Skin of body (tissue), 2 donors: ENCODE results near the gene ZNF668. TPM values are rescaled to one million over a fixed set of nuclear protein-coding genes. Genes with fewer than 3 reads are reported as not detected.
"Not testable (repeated sequence)": the region's sequence is repeated elsewhere in the genome, so short reads cannot be mapped to it uniquely, and the experiment has no call there.

Experiments used
- DNase-seq: peaks from one replicate; lab custom pipeline; 2025; lab: John Stamatoyannopoulos, UW
- total RNA-seq: library from RNA; depleted of rRNA; stranded (reverse); fragments of >200 nt; gene quantifications from one replicate; pipeline ENCODE4 v1.2.3, GENCODE V29; 2014

The ZNF668 gene
- total RNA-seq, 1 donor from 2014 or later, result 3.5 TPM

DNA sequence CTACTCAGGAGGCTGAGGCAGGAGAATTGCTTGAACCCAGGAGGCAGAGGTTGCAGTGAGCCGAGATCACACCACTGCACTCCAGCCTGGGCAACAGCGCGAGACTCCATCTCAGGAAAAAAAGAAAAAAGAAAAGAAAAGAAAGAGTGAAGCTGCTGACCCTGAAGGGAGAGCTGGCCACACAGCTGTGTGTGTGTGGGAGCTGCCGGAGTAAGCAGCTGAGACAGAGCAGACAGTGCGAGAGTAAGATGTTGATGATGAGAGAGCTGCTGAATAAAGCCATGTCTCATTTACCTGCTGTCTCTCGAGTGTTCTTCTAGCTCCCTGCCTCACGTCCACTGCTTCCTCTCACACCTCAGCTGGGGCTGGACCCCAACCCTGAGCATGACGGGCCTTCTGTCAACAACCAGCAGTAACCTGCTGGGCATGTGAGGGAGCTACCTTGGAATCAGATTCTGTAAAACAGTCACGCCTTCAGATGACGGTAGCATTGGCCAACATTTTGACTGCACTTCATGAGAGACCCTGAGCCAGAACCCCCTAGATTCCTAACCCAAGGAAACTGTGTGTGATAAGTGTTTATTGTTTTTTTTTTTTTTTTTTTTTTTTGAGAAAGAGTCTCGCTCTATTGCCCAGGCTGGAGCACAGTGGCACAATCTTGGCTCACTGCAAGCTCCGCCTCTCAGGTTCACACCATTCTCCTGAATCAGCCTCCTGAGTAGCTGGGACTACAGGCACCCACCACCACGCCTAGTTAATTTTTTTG is 27.0 kb upstream of the ZNF668 start:
- not testable (repeated sequence) for DNase-seq

DNA sequence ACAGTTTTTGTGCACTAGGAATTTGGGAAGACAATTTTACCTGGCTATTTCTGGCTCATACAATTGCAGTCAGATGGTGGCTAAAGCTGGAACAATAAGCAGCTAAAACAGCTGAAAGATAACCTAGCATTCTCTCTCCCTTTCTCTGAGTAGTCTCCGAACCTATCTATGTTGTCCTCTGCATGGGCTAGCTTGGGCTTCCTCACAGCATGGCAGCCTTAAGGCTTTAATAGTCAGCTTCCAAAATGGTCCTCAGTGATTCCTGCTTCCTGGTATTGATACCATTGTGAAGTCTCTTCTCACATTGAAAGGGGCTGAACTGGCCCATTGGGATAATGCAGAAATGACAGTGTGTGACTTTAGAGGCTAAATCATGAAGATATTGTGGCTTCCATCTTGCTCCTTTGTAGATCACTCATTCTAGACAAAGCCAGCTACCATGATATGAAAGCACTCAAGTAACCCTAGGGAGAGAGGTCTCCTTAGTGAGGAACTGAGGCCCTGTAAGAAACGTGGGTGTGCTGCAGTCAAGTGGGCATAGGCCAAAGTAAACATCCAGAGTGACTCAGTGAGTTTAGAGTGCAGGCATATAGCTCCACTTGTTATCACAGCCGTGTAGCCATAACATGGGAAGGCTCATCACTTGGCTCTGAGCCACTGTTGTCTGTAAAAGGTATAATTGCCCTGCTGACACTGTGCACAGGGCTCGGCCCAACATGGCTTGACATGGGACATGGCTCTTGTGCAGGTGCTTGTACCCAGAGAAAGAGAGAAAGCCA is 26.0 kb upstream of the ZNF668 start:
- DNase-seq, result no peak

DNA sequence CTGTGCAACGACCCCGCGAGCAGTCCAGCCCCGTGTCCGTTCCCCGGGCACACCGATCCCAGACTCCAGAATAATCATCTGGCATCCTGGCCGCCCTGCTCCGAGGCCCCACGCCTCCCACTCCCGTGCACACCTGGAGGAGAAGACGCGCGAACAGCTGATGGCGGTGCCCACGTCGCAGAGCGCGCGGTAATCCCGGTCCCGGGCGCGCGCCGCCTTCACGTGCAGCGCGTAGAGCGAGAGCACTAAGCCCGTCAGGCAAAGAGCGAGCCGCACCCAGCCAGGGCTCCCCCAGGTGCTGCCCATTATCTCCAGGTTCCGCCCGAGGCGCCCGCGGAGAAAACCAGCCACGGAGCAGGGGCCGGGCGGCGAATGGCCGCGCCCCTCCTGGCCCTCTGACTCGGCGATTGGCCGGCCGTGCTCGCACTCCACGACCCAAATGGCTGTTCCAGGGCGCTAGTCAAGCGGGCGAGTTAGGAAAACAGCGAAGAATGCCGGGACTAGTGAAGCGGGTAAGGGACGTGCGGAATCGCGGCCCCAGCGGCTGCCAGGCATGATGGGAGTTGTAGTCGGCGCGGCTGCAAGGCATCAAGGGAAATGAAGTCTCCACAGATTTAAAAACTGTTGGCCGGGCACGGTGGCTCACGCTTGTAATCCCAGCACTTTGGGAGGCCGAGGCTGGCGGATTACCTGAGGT is 20.5 kb upstream of the ZNF668 start, which contains the start of gene VKORC1:
TSS of gene VKORC1 (minus strand) at position 374 of the 697 bp plus-strand sequence. CDS start at position 306, 68 bp downstream.
- DNase-seq, result peak; percentile 85

DNA sequence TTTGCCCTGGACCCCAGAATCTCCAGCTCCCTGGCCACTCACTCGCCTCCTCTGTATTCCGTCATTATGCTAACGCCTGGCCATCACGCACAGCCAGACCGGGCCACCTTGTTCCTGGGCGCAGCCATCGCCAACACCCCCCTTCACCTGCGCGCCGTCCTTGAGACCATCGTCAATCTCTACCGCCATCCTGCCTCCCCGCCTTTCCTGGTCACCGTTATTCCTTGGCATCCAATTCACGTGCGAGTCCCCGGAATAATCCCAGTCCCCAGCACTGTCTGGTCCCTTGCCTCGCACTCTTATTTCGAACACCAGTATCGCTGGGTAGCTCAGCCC is 20.0 kb upstream of the ZNF668 start:
- DNase-seq, result no peak

DNA sequence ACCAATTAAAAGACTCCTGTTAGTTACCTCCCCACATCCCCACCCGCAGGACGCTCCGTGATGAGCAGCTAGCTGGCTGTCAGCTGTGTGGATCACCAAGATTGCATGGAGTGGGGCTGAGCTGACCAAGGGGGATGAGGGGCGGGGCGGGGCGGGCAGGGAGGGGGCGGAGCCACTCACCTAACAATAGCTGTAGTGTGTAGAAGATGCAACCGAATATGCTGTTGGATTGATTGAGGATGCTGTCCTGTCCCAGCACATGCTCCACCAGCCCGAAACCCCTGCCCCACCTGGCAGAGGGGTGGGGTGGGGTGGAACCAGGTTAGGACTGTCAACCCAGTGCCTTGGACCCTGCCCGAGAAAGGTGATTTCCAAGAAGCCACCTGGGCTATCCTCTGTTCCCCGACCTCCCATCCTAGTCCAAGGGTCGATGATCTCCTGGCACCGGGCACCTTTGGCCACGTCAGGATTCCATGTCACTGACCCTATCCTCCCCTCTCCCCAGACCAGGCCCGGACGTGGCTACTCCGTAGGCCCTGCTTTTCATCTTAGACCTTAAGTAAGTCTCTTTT is 19.2 kb upstream of the ZNF668 start:
- no peak for DNase-seq

DNA sequence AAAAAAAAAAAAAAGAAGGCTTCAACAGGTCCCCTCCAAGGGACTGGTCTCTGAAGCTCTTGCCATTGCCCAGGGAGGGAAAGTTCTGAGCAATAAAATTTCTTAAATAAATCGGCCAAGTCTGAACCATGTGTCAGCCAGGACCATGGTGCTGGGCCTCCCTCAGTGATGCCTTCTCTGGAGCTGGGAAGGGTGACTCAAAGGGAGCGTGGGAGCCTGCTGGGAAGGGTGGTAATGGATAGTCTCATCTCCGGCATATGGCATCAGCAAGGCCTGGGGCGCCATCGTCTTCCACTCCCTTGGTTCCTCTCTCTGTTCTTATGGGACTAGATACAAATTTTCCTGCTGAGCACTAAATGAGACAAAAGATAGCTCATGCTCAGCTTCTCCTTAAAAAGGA is 18.3 kb upstream of the ZNF668 start:
- DNase-seq, result no peak

DNA sequence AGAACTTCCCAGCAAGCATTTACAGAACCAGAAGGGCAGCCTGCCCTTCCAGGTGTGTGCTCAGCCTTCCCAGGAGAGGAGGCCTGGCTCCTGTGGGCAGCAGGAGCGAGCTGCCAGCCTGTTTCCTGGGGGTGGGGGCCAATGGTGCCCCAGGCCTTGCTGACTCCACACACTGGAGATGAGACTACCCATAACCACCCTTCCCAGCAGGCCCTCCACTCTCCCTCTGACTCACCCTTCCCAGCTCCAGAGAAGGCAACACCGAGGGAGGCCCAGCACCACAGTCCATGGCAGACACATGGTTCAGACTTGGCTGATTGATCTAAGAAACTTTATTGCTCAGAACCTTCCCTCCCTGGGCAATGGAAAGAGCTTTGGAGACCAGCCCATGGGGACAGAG is 16.5 kb upstream of the ZNF668 start:
- DNase-seq, result no peak

DNA sequence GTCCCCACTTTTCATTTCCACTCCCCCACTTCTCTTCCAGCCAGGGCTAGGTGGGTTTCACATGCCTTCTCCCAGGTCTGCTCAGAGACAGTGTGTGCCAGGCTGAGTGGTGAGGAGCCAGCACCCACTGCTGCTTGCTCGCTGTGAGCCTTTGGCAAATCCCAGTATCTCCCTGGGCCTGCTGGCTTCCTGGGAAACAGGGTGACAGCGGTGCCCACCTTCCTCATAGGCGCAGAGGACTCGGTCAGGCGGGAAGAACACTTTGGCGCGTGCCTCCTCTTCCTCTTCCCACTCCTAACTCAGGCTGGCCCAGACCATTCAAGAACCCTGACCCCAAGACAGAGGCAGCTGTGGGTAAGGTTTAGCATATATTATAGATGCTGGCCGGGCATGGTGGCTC is 15.2 kb upstream of the ZNF668 start:
- no peak for DNase-seq

DNA sequence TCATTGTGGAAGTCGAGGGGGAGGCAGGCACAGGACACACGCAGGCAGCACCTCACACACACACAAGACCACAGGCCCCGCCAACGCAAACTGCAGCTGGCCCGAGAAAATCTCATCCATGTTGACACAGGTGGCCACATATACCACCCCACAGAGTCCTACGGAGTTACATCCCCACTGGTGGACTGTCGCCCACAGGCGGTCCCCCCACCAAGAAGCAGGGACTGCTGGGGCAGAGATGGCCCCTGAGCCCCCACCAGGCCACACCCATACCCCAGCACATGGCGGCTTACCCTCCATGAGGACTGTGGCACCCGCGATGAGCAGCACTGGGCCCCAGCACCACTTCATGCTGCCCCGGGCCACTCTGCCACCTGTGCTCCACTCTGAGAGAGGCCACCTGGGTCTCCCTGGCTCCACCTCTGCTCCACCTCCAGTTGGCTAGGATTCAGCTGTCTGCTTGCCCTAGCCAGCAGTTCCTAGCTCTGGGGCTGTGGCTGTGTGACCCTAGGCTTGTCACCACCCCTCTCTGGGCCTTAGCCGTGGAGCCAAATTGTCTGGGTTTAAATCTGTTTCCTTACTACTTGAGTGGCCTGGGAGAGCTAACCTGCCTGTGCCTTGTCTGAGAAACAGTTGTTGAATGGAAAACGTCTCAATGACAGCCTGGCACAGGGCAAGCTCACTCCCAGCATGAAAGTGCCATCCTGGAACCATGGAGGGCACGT is 14.6 kb upstream of the ZNF668 start, which contains the start of gene PRSS53:
TSS of gene PRSS53 (minus strand) at position 485 of the 725 bp plus-strand sequence. CDS start at position 351, 134 bp downstream.
- no peak for DNase-seq

DNA sequence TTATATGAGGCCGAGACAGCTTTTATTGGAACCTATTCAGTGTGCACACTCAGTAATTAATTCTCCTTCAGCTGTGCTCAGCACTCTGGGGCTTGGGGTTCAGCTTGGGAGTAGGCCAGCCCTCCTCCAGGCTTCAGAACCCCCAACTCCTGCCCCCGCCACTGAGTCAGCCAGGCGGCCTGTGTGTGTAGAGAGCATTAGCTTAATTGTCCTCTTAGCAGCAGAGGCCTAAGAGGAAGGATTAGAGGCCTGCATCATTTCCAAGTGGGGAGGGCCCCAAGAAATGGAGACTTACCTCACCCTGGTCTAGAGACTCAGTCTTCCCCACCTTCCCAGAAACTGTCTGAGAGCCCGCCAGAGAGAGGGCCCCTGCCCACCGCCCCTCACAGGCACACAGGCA is 13.9 kb upstream of the ZNF668 start:
- DNase-seq, result no peak

DNA sequence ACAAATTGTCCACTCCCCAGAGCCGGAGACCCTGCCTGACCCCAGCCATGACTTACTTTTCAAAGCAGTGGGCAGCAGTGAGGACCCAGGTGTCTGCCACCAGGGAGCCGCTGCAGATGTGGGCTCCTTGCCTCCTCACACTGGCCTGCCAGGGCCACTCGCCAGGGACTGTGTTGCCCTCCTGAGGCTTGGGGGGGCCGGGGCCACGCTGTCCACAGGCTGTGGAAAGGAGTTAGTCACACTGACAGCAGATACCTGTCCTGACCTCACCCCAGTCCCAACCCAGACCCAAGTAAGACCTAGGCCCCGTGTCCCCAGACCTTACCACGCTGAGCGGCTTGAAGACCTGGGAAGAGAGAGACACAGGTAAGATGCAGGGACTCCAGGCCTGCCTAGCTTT is 13.4 kb upstream of the ZNF668 start:
- DNase-seq, result no peak

DNA sequence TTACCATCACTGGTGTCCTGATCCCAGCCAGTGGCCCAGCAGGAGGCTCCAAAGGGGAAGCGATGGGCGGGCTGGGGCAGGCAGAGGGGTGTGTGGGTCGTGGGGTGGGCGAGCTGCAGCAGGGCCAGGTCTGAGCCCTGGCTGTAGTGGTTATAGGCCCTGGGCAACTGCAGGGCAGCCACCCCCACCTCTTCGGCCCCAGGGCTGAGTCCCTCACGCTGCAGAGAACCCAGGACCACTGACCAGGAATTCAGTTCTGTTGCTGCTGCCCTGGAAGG is 12.5 kb upstream of the ZNF668 start:
- no peak for DNase-seq

DNA sequence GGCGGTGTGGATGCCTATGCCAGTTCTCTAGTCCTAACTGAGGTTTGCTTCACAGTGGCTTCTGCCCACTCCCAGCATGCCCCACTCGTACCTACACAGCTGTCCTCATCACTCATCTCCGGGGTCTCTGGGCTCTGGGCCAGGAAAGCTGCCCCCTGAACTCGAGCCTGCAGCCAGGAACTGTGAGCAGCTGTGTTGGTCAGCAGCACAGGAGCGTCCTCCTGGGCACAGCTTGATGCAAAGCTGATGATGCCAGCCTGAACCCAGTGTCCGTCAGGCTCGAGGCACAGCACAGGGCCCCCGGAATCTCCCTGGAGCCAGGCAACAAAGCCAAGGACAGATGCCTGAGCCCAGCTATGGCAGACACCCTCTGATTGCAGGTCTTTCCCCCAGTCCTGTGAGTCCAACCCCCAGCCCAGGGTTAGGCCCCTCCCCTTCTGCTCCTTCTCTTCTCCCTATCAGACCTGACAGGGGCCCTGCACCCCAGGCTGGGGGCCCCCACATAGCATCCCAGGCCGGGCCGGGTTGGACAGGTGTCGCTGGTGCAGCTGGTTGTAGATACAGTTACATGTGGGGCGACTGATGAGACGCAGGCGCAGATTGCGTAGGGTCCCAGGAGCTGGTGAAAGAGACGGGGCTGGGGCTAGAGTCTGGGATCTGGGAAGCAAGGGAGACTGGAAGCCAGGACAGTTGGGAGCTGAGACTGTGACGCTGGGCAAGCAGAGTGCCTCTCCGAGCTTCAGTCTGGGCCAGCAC is 12.0 kb upstream of the ZNF668 start:
- DNase-seq, result no peak

DNA sequence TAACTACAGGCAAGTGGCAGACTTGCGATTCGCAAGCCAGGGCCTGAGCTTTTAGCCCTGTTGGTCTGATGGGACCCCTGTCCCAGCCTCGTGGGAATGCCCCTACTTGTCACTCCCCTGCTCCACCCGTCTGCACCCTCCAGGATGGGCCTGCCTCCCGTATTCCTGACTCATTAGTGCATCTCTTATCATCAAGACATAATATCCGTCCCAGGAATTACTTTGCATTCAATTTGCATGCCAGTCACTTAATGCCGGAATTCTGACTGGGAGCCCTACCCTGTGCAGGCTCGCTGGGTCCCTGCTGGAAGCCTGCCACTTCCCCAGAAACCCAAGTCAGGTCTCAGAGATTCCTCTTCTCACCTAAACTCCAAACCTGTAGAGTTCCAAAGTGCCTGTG is 11.4 kb upstream of the ZNF668 start:
- DNase-seq, result no peak

DNA sequence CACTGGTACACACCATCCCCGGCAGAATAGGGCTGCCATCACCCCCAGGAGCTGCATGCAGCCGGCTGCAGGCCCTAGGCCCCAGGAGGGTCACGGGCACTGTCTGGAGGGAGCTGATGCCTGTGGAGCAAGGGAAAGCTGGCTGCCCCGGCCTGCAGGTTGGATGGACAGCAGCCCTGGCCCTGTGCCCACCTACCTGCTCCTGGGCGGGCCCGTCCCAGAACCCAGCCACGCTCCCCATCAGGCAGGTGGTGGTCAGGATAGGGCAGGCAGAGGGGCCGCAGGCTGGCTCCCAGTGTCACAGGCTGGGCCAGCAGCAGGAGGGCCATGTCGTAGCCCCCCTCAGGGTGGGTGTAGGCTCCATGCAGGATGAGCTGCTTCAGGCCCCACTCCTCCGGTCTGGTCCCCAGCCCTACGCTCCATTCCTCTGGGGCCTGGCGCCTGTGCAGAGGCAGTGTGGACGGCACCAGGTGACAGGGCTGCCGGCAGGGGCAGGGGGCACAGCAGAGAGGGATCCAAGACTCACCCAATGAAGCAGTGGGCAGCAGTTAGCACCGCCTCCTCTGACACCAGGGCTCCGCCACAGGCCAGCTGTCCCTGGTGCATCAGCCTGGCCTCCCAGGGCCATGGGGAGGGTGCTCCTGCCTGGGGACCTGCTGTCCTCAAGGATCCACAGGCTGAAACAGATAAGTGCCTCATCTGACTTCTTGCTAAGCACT is 10.7 kb upstream of the ZNF668 start:
- no peak for DNase-seq

DNA sequence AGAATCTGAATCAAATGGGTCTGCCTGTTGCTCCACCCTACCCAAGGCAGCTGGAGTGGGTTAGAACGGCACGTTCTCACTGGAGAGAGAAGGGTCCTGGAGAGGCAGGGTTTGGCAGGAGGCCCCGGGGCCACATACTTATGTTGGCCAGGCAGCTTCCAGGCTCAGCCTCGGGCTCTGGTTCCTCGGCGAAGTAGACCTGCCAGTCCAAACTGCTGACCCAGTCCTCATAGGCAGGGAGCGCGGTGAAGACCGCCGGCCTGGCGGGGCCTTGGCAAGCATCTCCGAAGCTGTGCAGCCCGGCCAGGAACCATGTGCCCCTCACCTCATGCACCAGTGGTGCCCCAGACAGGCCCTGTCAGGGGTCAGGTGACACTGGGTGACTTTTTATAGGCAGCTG is 9.9 kb upstream of the ZNF668 start:
- DNase-seq, result no peak

DNA sequence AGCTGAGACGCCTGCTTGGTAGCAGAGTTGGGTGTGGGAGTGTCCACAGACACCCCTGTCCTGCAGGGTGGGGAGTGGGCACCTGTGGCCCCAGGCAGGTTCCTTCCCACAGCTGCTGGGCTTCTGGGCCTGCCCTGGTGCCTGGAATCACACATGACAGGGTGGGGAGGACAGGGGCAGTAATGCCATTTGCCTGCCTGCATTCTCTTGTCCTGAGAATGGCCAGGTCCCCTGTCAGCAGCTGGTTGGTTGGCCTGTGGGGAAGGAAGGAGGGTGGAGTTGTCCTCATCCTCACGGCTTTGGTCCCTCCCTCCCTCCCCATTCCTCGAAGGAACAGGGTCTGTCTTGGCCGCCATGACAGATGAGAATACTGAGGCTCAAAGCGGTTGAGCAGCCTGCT is 9.5 kb upstream of the ZNF668 start:
- DNase-seq, result no peak

DNA sequence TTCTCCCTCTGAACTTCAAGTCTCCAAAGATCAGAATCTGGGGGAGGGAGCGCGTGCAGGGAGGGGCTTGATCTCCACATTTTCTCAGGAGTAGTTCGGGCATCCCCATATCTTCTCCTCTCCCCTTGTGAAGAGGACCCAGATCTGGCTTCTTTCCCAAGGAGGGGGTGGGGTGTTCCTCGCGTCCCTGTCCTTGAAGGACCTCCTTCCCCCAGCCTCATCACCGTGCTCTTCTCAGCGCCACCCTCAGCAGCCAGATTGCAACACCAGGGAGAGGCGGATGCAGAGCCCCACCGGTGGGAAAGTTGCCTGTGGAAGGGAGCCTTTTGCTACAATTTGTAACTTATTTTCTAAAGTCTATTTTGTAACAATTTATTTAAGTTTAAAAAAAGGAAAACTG is 9.0 kb upstream of the ZNF668 start:
- no peak for DNase-seq

DNA sequence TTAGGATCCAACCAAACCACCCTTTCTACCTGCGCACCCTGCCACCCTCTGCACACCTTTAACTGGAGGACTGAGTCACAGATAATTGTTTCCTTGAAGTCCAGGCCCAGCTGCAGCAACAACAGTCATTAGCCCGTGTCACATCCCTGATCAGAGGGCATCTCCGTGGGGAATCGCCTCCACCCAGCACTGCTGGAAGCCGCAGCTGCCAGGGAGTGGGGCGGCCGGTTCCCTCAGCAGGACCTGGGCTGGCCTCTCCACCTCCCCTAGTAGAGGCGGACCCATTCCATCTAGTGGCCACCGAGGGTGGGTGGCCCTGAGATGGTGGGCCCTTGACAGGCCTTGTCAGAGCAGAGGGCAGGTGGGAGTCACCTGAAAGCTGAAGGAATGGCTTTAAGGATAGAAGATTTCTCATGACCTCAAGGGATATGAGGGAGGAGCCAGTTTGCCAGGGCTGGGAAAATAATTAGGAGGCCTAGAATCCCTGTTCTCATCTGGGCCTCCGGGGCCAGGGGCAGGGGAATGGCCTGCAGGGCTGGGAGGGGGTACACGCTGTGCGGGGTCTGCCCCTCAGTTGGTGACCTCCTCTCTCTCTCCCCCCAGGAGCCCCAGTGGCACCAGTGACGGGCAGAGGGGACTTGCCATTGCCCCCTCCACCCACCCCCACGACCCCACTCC is 8.5 kb upstream of the ZNF668 start:
- no peak for DNase-seq
